ENCODE data around the gene ETFA. TPM values are rescaled to one million over a fixed set of nuclear protein-coding genes. Genes with fewer than 3 reads are reported as not detected.
A peak's percentile ranks its signal among the peaks of the same experiment; 100 is the strongest.

Gene ETFA
- total and polyA plus RNA-seq, 10 of the 15 experiments (the other 5 are each of a cell fraction or from before 2014, with no cell fraction given) = 114 to 331 (median 152) TPM

GRCh38 chr15:76181705-76182107, 129.6 kb downstream of the ETFA start:
- no peaks in the 10 kb centered on the region; the same call in 1 of the 2 replicates for H4K20me1 ChIP-seq (ENCODE audit: control insufficient read depth, insufficient read depth)
- SMC1A ChIA-PET (ENCODE audit: uncharacterized antibody, unreplicated experiment) = interaction anchor here (1.6 kb wide), 1 partner anchor 9 kb away, joined by 5 read pairs; no protein-coding TSS in a partner anchor
- in situ Hi-C loops (cut with MboI) = loop anchor here (5.0 kb wide), 1 partner anchor 686 kb away; no protein-coding TSS in a partner anchor
- TF ChIP-seq MXI1 (IDR thresholded peaks at IDR 0.05; ENCODE audit: low read depth, low read length) (peak; percentile 48; the same call in 1 of the 2 replicates), MYB (IDR thresholded peaks at IDR 0.05; ENCODE audit: borderline replicate concordance, low read depth, low read length) (peak; percentile 33; the same call in 1 of the 2 replicates), IRF4 (IDR thresholded peaks at IDR 0.05; ENCODE audit: low read depth, low read length) (peak; percentile 92), ETV6 (conservative IDR thresholded peaks at IDR 0.05 in 1 of 2, IDR thresholded peaks at IDR 0.05 in 1 of 2; ENCODE audit: borderline replicate concordance in 1 of 2, low read depth in 1 of 2) (peak in 1 of 2 experiments; percentile 61; a peak in 1 of 4 replicates), SRF (IDR thresholded peaks at IDR 0.05; ENCODE audit: low read depth in 2 of 2, low read length in 2 of 2) (0 out of 4 replicates have a peak, but pooled peaks of 1 of the 2 experiments have one; percentile 27), HCFC1 (IDR thresholded peaks at IDR 0.05; ENCODE audit: low read length) (no peak), JUND (IDR thresholded peaks at IDR 0.05; ENCODE audit: low read depth, low read length) (peak; percentile 65; the same call in 1 of the 2 replicates), E2F8 (IDR thresholded peaks at IDR 0.05; ENCODE audit: low read depth, partially characterized antibody) (no peak), FOXK2 (IDR thresholded peaks at IDR 0.05) (no peak), STAT3 (IDR thresholded peaks at IDR 0.05; ENCODE audit: low read depth, low read length) (0 out of 2 replicates have a peak, but pooled peaks have one; percentile 58), RCOR1 (conservative IDR thresholded peaks at IDR 0.05; ENCODE audit: low read depth, low read length) (peak; percentile 96), SIX5 (IDR thresholded peaks at IDR 0.05; ENCODE audit: low read depth, low read length, severe bottlenecking) (no peak), BCL11A (IDR thresholded peaks at IDR 0.05; ENCODE audit: low read depth, low read length) (peak; percentile 76; the same call in 1 of the 2 replicates), SPI1 (IDR thresholded peaks at IDR 0.05; ENCODE audit: borderline replicate concordance, insufficient read depth, low read depth, low read length) (peak; percentile 18; the same call in 1 of the 2 replicates), ZBTB40 (IDR thresholded peaks at IDR 0.05; ENCODE audit: borderline replicate concordance) (no peak), IKZF2 (IDR thresholded peaks at IDR 0.05) (peak; percentile 46 to 68; a peak in 3 of 4 replicates), PAX8 (IDR thresholded peaks at IDR 0.05) (no peak)

More at GRCh38 chr15:76181705-76182107, 129.6 kb downstream of the ETFA start:
- Histone ChIP-seq H3K9me3 (replicated peaks; ENCODE audit: control insufficient read depth, insufficient read depth, low read length) (no peaks in the 10 kb centered on the region), H3K79me2 (ENCODE audit: control insufficient read depth, insufficient read depth, low read length) (no peaks in the 10 kb centered on the region), H3K27me3 (replicated peaks in 1 of 2; ENCODE audit: control insufficient read depth in 2 of 2, insufficient read depth in 2 of 2, low read length in 1 of 2) (peaks cover 0 to 4% of the 10 kb centered on the region in 2 experiments), H3K36me3 (ENCODE audit: control insufficient read depth in 2 of 2, insufficient read depth in 2 of 2, low read length in 1 of 2) (no peaks in the 10 kb centered on the region), H3K4me2 (ENCODE audit: control insufficient read depth, insufficient read depth) (peak overlapping the region; percentile 80), H3K4me3 (no peak overlapping the region), H3K9ac (ENCODE audit: control insufficient read depth, insufficient read depth, low read length) (peak overlapping the region; percentile 34; the same call in 1 of the 2 replicates), H3K27ac (ENCODE audit: control insufficient read depth, insufficient read depth) (peak overlapping the region; percentile 59), H3K4me1 (ENCODE audit: control insufficient read depth, insufficient read depth, low read length) (peaks cover 12% of the 10 kb centered on the region), H2AFZ (ENCODE audit: control insufficient read depth, low read depth, low read length) (peak overlapping the region; percentile 3; the same call in 1 of the 2 replicates)
- 2% methylated on average over 9 of the region's 9 CpGs for WGBS (ENCODE audit: insufficient coverage, insufficient replicate concordance, low lambda C conversion rate, missing lambda C conversion rate)
- POLR2A ChIA-PET = no interaction called here
- CTCF ChIA-PET = interaction anchor here (1.1 to 1.8 kb wide), 2 partner anchors 9 to 31 kb away, joined by 3 to 4 read pairs; no protein-coding TSS in a partner anchor
- peak; percentile 78 for DNase-seq (ENCODE audit: low read depth, low spot score)
- FAIRE-seq = peak; percentile 100
- RAD21 ChIA-PET (ENCODE audit: unreplicated experiment) = no interaction called here
- peak; percentile 93 for ATAC-seq
- BruUV-seq (replicated peaks) = no TSS peak
- intact Hi-C loops (cut with micrococcal nuclease; ENCODE audit: unreplicated experiment) = no loop called here

All from GM12878 (cell line).